GM21723 (cell line): ENCODE measurements around the gene MEF2B.
"Not testable (repeated sequence)": the region's sequence is repeated elsewhere in the genome, so short reads cannot be mapped to it uniquely, and the experiment has no call there.

ENCODE experiments used
- ATAC-seq: cut with Tn5 transposase; IDR thresholded peaks from one replicate; pipeline ENCODE4 v1.9.1; 2021; ENCODE audit warnings: mild to moderate bottlenecking, moderate library complexity; ENCODE audit not compliant: unreplicated experiment

MEF2B gene

GRCh38 chr19:19132912-19133311 is 37.2 kb downstream of the MEF2B start:
- ATAC-seq: no peak

GRCh38 chr19:19131989-19132388 is 38.1 kb downstream of the MEF2B start:
- no peak for ATAC-seq

GRCh38 chr19:19126102-19126501 is 44.0 kb downstream of the MEF2B start:
- ATAC-seq: no peak

GRCh38 chr19:19123386-19123785 is 46.7 kb downstream of the MEF2B start:
- no peak for ATAC-seq

GRCh38 chr19:19122902-19123301 is 47.2 kb downstream of the MEF2B start:
- no peak for ATAC-seq

- no peak for ATAC-seq
Observed at GRCh38 chr19:19121371-19121770, 48.7 kb downstream of the MEF2B start.

- no peak for ATAC-seq
Observed at GRCh38 chr19:19120308-19121231, 49.5 kb downstream of the MEF2B start.

GRCh38 chr19:19119325-19120237 is 50.5 kb downstream of the MEF2B start:
- ATAC-seq: no peak

GRCh38 chr19:19115954-19116353 is 54.1 kb downstream of the MEF2B start:
- ATAC-seq: no peak

- no peak for ATAC-seq
Observed at GRCh38 chr19:19113040-19113626, 56.9 kb downstream of the MEF2B start.

- no peak for ATAC-seq
Observed at GRCh38 chr19:19111967-19112580, 58.0 kb downstream of the MEF2B start.

- ATAC-seq: no peak
Observed at GRCh38 chr19:19111136-19111835, 58.8 kb downstream of the MEF2B start.

GRCh38 chr19:19110410-19111135 is 59.5 kb downstream of the MEF2B start:
- no peak for ATAC-seq

- ATAC-seq: no peak
Observed at GRCh38 chr19:19109601-19110000, 60.5 kb downstream of the MEF2B start.

- ATAC-seq: no peak
Observed at GRCh38 chr19:19107654-19108053, 62.4 kb downstream of the MEF2B start.

GRCh38 chr19:19106938-19107337 is 63.1 kb downstream of the MEF2B start:
- not testable (repeated sequence) for ATAC-seq

- ATAC-seq: no peak
Observed at GRCh38 chr19:19106056-19106551, 64.0 kb downstream of the MEF2B start.

GRCh38 chr19:19105365-19106055 is 64.6 kb downstream of the MEF2B start:
- ATAC-seq: no peak

GRCh38 chr19:19103167-19103566 is 66.9 kb downstream of the MEF2B start:
- ATAC-seq: no peak
